GM12878 (cell line): ENCODE data around the gene NFU1. TPM values are rescaled to one million over a fixed set of nuclear protein-coding genes. Genes with fewer than 3 reads are reported as not detected.
A peak's percentile ranks its signal among the peaks of the same experiment; 100 is the strongest.

ENCODE experiments used
- BHLHE40 ChIP-seq, 2 experiments: fragments of 450-650 bp in 1 of 2; IDR thresholded peaks; 2 replicates each; pipeline ENCODE4 v1.6.1; 2011 to 2017; ENCODE audit warnings: low read depth in 2 of 2, borderline replicate concordance in 1 of 2, improper control_type of control experiment in 1 of 2, low read length in 1 of 2, mild to moderate bottlenecking in 1 of 2
- CHD1 ChIP-seq: IDR thresholded peaks from 2 replicates; pipeline ENCODE4 v1.6.1; 2012; ENCODE audit warnings: low read depth, low read length, improper control_type of control experiment
- EED ChIP-seq: sonication (generic); IDR thresholded peaks from 2 replicates; pipeline ENCODE4 v1.6.1; 2016; ENCODE audit warnings: antibody characterized with exemption, low read depth
- IRF4 ChIP-seq: IDR thresholded peaks from 2 replicates; pipeline ENCODE4 v1.6.1; 2011; ENCODE audit warnings: low read depth, low read length
- KLF5 ChIP-seq: fragments of 450-650 bp; IDR thresholded peaks from 2 replicates; pipeline ENCODE4 v1.6.1; 2014; ENCODE audit warnings: mild to moderate bottlenecking; ENCODE audit not compliant: partially characterized antibody
- MYB ChIP-seq: fragments of 150-350 bp; IDR thresholded peaks from 2 replicates; pipeline ENCODE4 v1.6.1; 2014; ENCODE audit warnings: mild to moderate bottlenecking, low read depth, low read length, borderline replicate concordance
- NRF1 ChIP-seq: conservative IDR thresholded peaks from 2 replicates; pipeline ENCODE4 v1.6.1; 2011; ENCODE audit warnings: mild to moderate bottlenecking, low read depth, low read length, improper control_type of control experiment
- POLR2AphosphoS5 ChIP-seq: IDR thresholded peaks from 2 replicates; pipeline ENCODE4 v1.6.1; 2011; ENCODE audit warnings: mild to moderate bottlenecking, low read length, inconsistent platforms
- RUNX3 ChIP-seq: IDR thresholded peaks from 2 replicates; pipeline ENCODE4 v1.6.1; 2012; ENCODE audit warnings: low read length, inconsistent platforms
- SIN3A ChIP-seq: IDR thresholded peaks from 2 replicates; pipeline ENCODE4 v1.6.1; 2012; ENCODE audit warnings: low read depth, low read length, improper control_type of control experiment
- SMAD1 ChIP-seq: fragments of 450-650 bp; IDR thresholded peaks from 2 replicates; pipeline ENCODE4 v1.6.1; 2018; ENCODE audit warnings: mild to moderate bottlenecking, low read depth; ENCODE audit not compliant: partially characterized antibody
- TCF12 ChIP-seq: IDR thresholded peaks from 2 replicates; pipeline ENCODE4 v1.6.1; 2011; ENCODE audit warnings: low read depth, mild to moderate bottlenecking, low read length
- ZNF207 ChIP-seq: fragments of 450-650 bp; IDR thresholded peaks from 2 replicates; pipeline ENCODE4 v1.6.1; 2014; ENCODE audit warnings: antibody characterized with exemption, mild to moderate bottlenecking, borderline replicate concordance
- polyA plus RNA-seq, 11 experiments: library from polyadenylated mRNA; depleted of rRNA in 4 of 11; unstranded in 6 of 11; stranded (reverse) in 5 of 11; fragments of >200 nt; fragmentation: Nextera tagmentation in 4 of 11; fragmentation: Illumina TruSeq in 1 of 11; extraction: Ambion mirVana in 4 of 11; extraction: Trizol in 1 of 11; gene quantifications; 1 replicate in 1 of 11; 2 replicates in 10 of 11; pipeline versions ENCODE4 v1.2.1 to v1.2.3, GENCODE V29; 2011 to 2016; ENCODE audit warnings: inconsistent platforms in 2 of 11, missing spikeins in 2 of 11, low read depth in 1 of 11
- total RNA-seq, 4 experiments: library from RNA; depleted of rRNA in 3 of 4; stranded (reverse); fragments of >200 nt in 3 of 4; fragmentation: Illumina TruSeq in 1 of 4; extraction: Trizol in 1 of 4; gene quantifications; 2 replicates each; pipeline versions ENCODE4 v1.2.1 to v1.2.3, GENCODE V29; 2013 to 2021
- TF ChIP-seq, protein P1 (sequence below): fragments of 450-650 bp; formaldehyde crosslinking; IDR thresholded peaks from 2 replicates; pipeline ENCODE4 v1.4.0; 2020; ENCODE audit warnings: mild to moderate bottlenecking, moderate library complexity
- TF ChIP-seq, protein P2 (sequence below): fragments of 450-650 bp; IDR thresholded peaks from 2 replicates; pipeline ENCODE4 v1.6.1; 2017; ENCODE audit warnings: mild to moderate bottlenecking, low read depth, inconsistent platforms; ENCODE audit not compliant: poor library complexity, severe bottlenecking
- TF ChIP-seq, protein P3 (sequence below): fragments of 150-350 bp; IDR thresholded peaks from 2 replicates; pipeline ENCODE4 v1.6.1; 2016; ENCODE audit warnings: low read depth, low read length
- TF ChIP-seq, protein P4 (sequence below): fragments of 450-650 bp; IDR thresholded peaks from 2 replicates; pipeline ENCODE4 v1.6.1; 2018; ENCODE audit warnings: borderline replicate concordance, mild to moderate bottlenecking; ENCODE audit not compliant: partially characterized antibody

The NFU1 gene
- total and polyA plus RNA-seq, 10 of the 15 experiments (the other 5 are each of a cell fraction or from before 2014, with no cell fraction given) = 27.3 to 86.0 (median 41.5) TPM

GRCh38 chr2:69436938-69437750, at the start of gene NFU1 (continued):
- TF ChIP-seq, protein P1, sequence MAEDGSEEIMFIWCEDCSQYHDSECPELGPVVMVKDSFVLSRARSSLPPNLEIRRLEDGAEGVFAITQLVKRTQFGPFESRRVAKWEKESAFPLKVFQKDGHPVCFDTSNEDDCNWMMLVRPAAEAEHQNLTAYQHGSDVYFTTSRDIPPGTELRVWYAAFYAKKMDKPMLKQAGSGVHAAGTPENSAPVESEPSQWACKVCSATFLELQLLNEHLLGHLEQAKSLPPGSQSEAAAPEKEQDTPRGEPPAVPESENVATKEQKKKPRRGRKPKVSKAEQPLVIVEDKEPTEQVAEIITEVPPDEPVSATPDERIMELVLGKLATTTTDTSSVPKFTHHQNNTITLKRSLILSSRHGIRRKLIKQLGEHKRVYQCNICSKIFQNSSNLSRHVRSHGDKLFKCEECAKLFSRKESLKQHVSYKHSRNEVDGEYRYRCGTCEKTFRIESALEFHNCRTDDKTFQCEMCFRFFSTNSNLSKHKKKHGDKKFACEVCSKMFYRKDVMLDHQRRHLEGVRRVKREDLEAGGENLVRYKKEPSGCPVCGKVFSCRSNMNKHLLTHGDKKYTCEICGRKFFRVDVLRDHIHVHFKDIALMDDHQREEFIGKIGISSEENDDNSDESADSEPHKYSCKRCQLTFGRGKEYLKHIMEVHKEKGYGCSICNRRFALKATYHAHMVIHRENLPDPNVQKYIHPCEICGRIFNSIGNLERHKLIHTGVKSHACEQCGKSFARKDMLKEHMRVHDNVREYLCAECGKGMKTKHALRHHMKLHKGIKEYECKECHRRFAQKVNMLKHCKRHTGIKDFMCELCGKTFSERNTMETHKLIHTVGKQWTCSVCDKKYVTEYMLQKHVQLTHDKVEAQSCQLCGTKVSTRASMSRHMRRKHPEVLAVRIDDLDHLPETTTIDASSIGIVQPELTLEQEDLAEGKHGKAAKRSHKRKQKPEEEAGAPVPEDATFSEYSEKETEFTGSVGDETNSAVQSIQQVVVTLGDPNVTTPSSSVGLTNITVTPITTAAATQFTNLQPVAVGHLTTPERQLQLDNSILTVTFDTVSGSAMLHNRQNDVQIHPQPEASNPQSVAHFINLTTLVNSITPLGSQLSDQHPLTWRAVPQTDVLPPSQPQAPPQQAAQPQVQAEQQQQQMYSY (CRISPR knock-in tag) = no peak
- TF ChIP-seq RUNX3 (peak; percentile 77), TCF12 (0 out of 2 replicates have a peak, but pooled peaks have one; percentile 3), POLR2AphosphoS5 (peak; percentile 95), NRF1 (peak; percentile 60), MYB (no peak), SIN3A (peak; percentile 61; the same call in 1 of the 2 replicates), ZNF207 (peak; percentile 75; the same call in 1 of the 2 replicates), SMAD1 (no peak), IRF4 (peak; percentile 46; the same call in 1 of the 2 replicates), BHLHE40 (IDR thresholded peaks at IDR 0.05; ENCODE audit: borderline replicate concordance in 1 of 2, low read depth in 2 of 2, low read length in 1 of 2) (peak; percentile 41 to 62; a peak in 3 of 4 replicates), KLF5 (no peak), CHD1 (peak; percentile 73; the same call in 1 of the 2 replicates), EED (peak; percentile 45; the same call in 1 of the 2 replicates)
- TF ChIP-seq, protein P2, sequence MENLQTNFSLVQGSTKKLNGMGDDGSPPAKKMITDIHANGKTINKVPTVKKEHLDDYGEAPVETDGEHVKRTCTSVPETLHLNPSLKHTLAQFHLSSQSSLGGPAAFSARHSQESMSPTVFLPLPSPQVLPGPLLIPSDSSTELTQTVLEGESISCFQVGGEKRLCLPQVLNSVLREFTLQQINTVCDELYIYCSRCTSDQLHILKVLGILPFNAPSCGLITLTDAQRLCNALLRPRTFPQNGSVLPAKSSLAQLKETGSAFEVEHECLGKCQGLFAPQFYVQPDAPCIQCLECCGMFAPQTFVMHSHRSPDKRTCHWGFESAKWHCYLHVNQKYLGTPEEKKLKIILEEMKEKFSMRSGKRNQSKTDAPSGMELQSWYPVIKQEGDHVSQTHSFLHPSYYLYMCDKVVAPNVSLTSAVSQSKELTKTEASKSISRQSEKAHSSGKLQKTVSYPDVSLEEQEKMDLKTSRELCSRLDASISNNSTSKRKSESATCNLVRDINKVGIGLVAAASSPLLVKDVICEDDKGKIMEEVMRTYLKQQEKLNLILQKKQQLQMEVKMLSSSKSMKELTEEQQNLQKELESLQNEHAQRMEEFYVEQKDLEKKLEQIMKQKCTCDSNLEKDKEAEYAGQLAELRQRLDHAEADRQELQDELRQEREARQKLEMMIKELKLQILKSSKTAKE = peak; percentile 28
- TF ChIP-seq, protein P3, sequence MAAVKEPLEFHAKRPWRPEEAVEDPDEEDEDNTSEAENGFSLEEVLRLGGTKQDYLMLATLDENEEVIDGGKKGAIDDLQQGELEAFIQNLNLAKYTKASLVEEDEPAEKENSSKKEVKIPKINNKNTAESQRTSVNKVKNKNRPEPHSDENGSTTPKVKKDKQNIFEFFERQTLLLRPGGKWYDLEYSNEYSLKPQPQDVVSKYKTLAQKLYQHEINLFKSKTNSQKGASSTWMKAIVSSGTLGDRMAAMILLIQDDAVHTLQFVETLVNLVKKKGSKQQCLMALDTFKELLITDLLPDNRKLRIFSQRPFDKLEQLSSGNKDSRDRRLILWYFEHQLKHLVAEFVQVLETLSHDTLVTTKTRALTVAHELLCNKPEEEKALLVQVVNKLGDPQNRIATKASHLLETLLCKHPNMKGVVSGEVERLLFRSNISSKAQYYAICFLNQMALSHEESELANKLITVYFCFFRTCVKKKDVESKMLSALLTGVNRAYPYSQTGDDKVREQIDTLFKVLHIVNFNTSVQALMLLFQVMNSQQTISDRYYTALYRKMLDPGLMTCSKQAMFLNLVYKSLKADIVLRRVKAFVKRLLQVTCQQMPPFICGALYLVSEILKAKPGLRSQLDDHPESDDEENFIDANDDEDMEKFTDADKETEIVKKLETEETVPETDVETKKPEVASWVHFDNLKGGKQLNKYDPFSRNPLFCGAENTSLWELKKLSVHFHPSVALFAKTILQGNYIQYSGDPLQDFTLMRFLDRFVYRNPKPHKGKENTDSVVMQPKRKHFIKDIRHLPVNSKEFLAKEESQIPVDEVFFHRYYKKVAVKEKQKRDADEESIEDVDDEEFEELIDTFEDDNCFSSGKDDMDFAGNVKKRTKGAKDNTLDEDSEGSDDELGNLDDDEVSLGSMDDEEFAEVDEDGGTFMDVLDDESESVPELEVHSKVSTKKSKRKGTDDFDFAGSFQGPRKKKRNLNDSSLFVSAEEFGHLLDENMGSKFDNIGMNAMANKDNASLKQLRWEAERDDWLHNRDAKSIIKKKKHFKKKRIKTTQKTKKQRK = no peak
- TF ChIP-seq, protein P4, sequence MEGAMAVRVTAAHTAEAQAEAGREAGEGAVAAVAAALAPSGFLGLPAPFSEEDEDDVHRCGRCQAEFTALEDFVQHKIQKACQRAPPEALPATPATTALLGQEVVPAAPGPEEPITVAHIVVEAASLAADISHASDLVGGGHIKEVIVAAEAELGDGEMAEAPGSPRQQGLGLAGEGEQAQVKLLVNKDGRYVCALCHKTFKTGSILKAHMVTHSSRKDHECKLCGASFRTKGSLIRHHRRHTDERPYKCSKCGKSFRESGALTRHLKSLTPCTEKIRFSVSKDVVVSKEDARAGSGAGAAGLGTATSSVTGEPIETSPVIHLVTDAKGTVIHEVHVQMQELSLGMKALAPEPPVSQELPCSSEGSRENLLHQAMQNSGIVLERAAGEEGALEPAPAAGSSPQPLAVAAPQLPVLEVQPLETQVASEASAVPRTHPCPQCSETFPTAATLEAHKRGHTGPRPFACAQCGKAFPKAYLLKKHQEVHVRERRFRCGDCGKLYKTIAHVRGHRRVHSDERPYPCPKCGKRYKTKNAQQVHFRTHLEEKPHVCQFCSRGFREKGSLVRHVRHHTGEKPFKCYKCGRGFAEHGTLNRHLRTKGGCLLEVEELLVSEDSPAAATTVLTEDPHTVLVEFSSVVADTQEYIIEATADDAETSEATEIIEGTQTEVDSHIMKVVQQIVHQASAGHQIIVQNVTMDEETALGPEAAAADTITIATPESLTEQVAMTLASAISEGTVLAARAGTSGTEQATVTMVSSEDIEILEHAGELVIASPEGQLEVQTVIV = no peak
